GM19455 (cell line): ENCODE results near the gene STX17.
"Not testable (repeated sequence)": the region's sequence is repeated elsewhere in the genome, so short reads cannot be mapped to it uniquely, and the experiment has no call there.

Experiments
- ATAC-seq: cut with Tn5 transposase; IDR thresholded peaks from one replicate; pipeline ENCODE4 v1.9.1; 2021; ENCODE audit not compliant: unreplicated experiment

STX17 gene

DNA sequence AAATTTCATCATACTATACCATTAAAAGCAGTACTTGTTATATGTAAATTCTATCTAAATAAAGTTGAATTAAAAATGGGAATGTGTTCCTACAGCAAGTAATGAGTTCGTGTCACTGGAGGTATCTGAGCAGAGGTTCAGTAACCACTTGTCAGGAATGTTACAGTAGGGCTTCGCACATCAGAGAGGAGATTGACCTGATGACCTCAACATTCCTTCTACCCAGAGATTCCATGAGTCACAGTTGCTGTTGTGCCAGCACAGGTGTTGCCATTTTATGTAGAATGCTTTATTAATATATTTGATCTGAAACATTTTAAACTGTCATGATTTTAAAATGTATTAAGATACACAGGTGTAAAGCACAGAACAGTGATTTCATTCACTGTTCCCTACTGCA lies 60.3 kb downstream of the STX17 start:
- ATAC-seq = no peak

DNA sequence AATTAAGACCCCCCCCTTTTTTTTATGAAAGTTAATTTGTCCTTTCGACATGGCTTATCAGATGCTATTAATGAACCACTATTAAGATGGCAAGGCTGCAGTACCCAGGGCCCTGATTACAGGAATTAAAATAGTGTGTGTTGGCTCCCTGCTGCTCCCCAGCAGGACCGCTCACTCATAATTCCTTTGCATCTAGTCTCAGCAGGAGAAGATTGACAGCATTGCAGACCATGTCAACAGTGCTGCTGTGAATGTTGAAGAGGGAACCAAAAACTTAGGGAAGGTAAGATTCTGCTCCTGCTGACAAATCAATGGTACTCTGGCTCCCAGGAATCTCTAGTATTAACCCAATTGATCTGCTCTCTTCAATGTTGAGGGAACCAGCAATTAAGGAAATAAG lies 61.0 kb downstream of the STX17 start:
- ATAC-seq = no peak

- no peak for ATAC-seq
Observed at GRCh38 chr9:99970481-99970880, 64.0 kb downstream of the STX17 start.

- ATAC-seq = no peak
Observed at GRCh38 chr9:99971410-99971809, 65.0 kb downstream of the STX17 start.

GRCh38 chr9:99973455-99973854 lies 67.0 kb downstream of the STX17 start:
- ATAC-seq = no peak

GRCh38 chr9:99977033-99977792 lies 70.8 kb downstream of the STX17 start:
- no peak for ATAC-seq

GRCh38 chr9:99978221-99978620 lies 71.8 kb downstream of the STX17 start:
- ATAC-seq = no peak

DNA sequence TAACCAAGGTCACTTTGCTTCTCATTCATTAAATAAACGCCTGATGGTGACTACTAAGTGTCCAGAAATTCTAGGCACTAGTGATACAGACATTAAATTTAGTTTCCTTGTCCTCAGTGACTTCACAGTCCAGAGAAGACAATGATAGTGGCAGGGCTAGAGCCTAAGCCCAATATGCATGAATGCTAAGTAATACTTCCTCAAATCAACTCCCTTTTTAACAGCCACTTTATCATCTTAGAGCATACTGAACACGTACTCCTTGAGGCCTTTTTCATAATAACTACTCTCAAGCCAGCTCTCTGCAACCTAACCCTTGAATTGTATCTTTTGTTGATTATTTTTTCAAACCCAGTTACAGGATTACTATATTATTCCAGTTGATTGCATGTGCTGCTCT lies 74.1 kb downstream of the STX17 start:
- no peak for ATAC-seq

GRCh38 chr9:99986642-99987041 lies 80.2 kb downstream of the STX17 start:
- ATAC-seq = no peak

DNA sequence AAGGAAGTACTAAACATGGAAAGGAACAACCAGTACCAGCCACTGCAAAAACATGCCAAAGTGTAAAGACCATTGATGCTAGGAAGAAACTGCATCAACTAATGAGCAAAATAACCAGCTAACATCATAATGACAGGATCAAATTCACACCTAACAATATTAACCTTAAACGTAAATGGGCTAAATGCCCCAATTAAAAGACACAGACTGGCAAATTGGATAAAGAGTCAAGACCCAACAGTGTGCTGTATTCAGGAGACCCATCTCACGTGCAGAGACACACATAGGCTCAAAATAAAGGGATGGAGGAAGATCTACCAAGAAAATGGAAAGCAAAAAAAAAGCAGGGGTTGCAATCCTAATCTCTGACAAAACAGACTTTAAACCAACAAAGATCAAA lies 84.1 kb downstream of the STX17 start:
- not testable (repeated sequence) for ATAC-seq

GRCh38 chr9:99998266-99998665 lies 91.8 kb downstream of the STX17 start:
- no peak for ATAC-seq

- ATAC-seq = no peak
Observed at GRCh38 chr9:99998866-99999265, 92.4 kb downstream of the STX17 start.

DNA sequence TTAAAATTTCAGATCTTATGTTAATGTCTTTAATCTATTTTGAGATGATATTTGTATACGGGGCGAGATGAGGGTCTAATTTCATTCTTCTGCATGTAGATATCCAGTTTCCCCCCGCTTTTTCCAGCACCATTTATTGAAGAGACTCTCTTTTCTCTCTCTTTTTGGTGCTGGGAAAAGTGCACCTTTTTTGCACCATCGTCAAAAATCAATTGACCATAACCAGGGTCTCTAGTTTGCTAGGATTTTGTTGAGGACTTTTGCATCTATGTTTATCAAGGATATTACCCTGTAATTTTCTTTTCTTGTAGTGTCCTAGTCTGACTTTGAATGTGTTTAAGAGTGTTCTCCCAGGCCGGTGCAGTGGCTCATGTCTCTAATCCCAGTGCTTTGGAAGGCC lies 93.3 kb downstream of the STX17 start:
- no peak for ATAC-seq

- no peak for ATAC-seq
Observed at GRCh38 chr9:100011062-100011681, 104.7 kb downstream of the STX17 start.

- ATAC-seq = no peak
Observed at GRCh38 chr9:100012279-100012678, 105.8 kb downstream of the STX17 start.

- no peak for ATAC-seq
Observed at GRCh38 chr9:100013573-100013972, 107.1 kb downstream of the STX17 start.

DNA sequence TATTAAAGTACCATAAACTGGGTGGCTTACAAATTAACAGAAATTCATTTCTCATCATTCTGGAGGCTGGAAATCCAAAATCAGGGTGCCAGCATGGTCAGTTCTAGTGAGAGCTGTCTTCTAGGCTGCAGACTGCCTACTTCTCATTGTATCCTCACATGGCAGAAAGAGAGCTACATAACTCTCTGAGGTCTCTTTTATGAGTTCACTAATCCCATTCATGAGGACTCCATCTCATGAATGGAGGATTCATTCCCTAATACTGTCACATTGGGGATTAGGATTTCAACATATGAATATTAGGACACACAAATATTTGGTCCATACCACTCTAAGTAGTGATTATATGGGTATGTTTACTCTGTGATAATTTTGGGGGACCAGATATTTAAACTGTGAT lies 108.4 kb downstream of the STX17 start:
- no peak for ATAC-seq

DNA sequence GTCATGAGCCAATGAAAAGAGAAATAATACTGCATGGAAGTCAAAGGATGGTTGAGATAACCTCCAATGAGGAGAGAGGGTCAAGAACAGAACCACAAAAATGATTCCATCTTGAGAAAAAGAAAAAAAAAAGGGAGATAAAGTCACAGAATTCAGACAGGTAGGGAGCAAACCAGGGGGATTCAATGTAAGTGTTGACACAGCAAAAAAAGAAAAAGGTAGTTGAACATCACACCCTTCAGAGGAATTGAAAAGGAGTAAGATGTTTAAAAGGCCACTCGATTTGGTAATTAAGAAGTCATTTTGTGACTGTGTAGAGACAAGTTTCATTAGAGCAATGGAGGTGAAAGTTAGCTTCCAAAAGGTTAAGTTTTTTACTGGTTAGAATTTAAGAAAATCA lies 113.1 kb downstream of the STX17 start:
- no peak for ATAC-seq
